HepG2 (cell line): ENCODE data around the gene COL18A1. TPM values are rescaled to one million over a fixed set of nuclear protein-coding genes. Genes with fewer than 3 reads are reported as not detected.

ENCODE experiments used
- ATAC-seq: fragments of 200-7000 bp; cut with Tn5 transposase; 3 replicates; pipeline ENCODE4 v1.9.1; 2020; ENCODE audit warnings: mild to moderate bottlenecking, moderate library complexity
- BruUV-seq: library from RNA; stranded (reverse); fragments of 400-500 nt; replicated peaks from 2 replicates; lab custom pipeline; 2021; lab: Mats Ljungman, UMichigan
- CTCF ChIA-PET: fragments of 300-600 bp; formaldehyde crosslinking; extraction: SDS; loops from one replicate; lab custom pipeline; 2021; ENCODE audit warnings: low total read pairs, inconsistent platforms, low intra/inter-chr PET ratio; lab: Yijun Ruan, JAX
- POLR2A ChIA-PET: fragments of 350-600 bp; sonication (Branson Sonifier 250); formaldehyde crosslinking; loops from one replicate; lab custom pipeline; 2020; ENCODE audit warnings: antibody characterized with exemption, inconsistent platforms; lab: Yijun Ruan, JAX
- DNase-seq: peaks from one replicate; pipeline ENCODE4 v3.0.0-alpha.2; 2015; ENCODE audit warnings: low spot score
- FAIRE-seq: peaks from 3 replicates; lab custom pipeline; 2011; peaks lifted over from hg19 to GRCh38; lab: Jason Lieb, UNC
- H2AFZ ChIP-seq: one replicate; pipeline ENCODE4 v1.6.1; 2011; ENCODE audit warnings: low read length, inconsistent platforms
- H3K27ac ChIP-seq: fragments of 300-600 bp; 3 replicates; pipeline ENCODE4 v1.8.0; 2011; ENCODE audit warnings: mixed run types, mild to moderate bottlenecking, mixed read lengths, low read length, inconsistent platforms; ENCODE audit not compliant: insufficient read depth; ENCODE audit errors: extremely low read length
- H3K27me3 ChIP-seq, 2 experiments: fragments of 200-600 bp in 1 of 2; 2 replicates in 1 of 2; 3 replicates in 1 of 2; pipeline versions ENCODE4 v1.6.0 to v1.8.0; 2011; ENCODE audit warnings: low read length in 2 of 2, mild to moderate bottlenecking in 2 of 2, moderate library complexity in 2 of 2, inconsistent platforms in 1 of 2; ENCODE audit not compliant: insufficient read depth in 2 of 2, control insufficient read depth in 1 of 2
- H3K36me3 ChIP-seq, 2 experiments: fragments of 200-600 bp in 1 of 2; replicated peaks in 1 of 2; 2 replicates in 1 of 2; 3 replicates in 1 of 2; pipeline versions ENCODE4 v1.5.1 to v1.8.0; 2011; ENCODE audit warnings: low read length in 2 of 2, inconsistent platforms in 1 of 2; ENCODE audit not compliant: insufficient read depth in 2 of 2, control insufficient read depth in 1 of 2
- H3K4me1 ChIP-seq: 2 replicates; pipeline ENCODE4 v1.5.1; 2012; ENCODE audit warnings: low read length, inconsistent platforms; ENCODE audit not compliant: insufficient read depth
- H3K4me2 ChIP-seq: 2 replicates; pipeline ENCODE4 v1.6.0; 2011; ENCODE audit warnings: low read depth, low read length, inconsistent platforms
- H3K4me3 ChIP-seq, 3 experiments: fragments of 200-600 bp in 1 of 3; sonication (generic), shearing (Covaris generic) in 1 of 3; replicated peaks in 1 of 3; 2 replicates each; pipeline ENCODE4 v1.5.1; 2011 to 2016; ENCODE audit warnings: low read length in 3 of 3, inconsistent platforms in 2 of 3, low read depth in 2 of 3, mild to moderate bottlenecking in 2 of 3, control low read depth in 1 of 3, mixed read lengths in 1 of 3; ENCODE audit not compliant: insufficient read depth in 1 of 3
- H3K79me2 ChIP-seq: one replicate; pipeline ENCODE4 v1.6.1; 2011; ENCODE audit warnings: low read length, inconsistent platforms; ENCODE audit not compliant: insufficient read depth
- H3K9ac ChIP-seq: 2 replicates; pipeline ENCODE4 v1.6.0; 2011; ENCODE audit warnings: mild to moderate bottlenecking, low read depth, low read length, inconsistent platforms; ENCODE audit not compliant: insufficient read depth
- H3K9me3 ChIP-seq: 2 replicates; pipeline ENCODE4 v1.5.1; 2012; ENCODE audit warnings: mild to moderate bottlenecking, low read length
- H4K20me1 ChIP-seq: 2 replicates; pipeline ENCODE4 v1.6.0; 2011; ENCODE audit warnings: inconsistent platforms, mild to moderate bottlenecking, low read length, moderate library complexity; ENCODE audit not compliant: insufficient read depth
- AGO2 ChIP-seq: fragments of 200-400 bp; formaldehyde crosslinking; optimal IDR thresholded peaks from 2 replicates; pipeline ENCODE3; 2017; ENCODE audit warnings: mild to moderate bottlenecking, low read depth, low read length, moderate library complexity
- CCDC6 ChIP-seq: sonication (generic); formaldehyde crosslinking; IDR thresholded peaks from 2 replicates; pipeline ENCODE4 v1.8.1; 2022; ENCODE audit warnings: mild to moderate bottlenecking, missing genetic modification reagents, moderate library complexity
- CHCHD3 ChIP-seq: sonication (generic); formaldehyde crosslinking; IDR thresholded peaks from 2 replicates; pipeline ENCODE4 v1.8.0; 2022; ENCODE audit warnings: mild to moderate bottlenecking, missing genetic modification reagents, moderate library complexity
- KAT7 ChIP-seq: IDR thresholded peaks from 2 replicates; pipeline ENCODE4 v1.6.1; 2018; ENCODE audit warnings: borderline replicate concordance, missing compliant biosample characterization
- U2AF2 ChIP-seq: fragments of 200-400 bp; formaldehyde crosslinking; IDR thresholded peaks from 2 replicates; pipeline ENCODE4 v1.6.1; 2017; ENCODE audit warnings: low read depth, mild to moderate bottlenecking, low read length
- ZBTB38 ChIP-seq: sonication (generic); formaldehyde crosslinking; IDR thresholded peaks from 2 replicates; pipeline ENCODE4 v1.5.1; 2020; ENCODE audit warnings: mild to moderate bottlenecking, missing genetic modification reagents
- ZFP90 ChIP-seq: sonication (generic); formaldehyde crosslinking; IDR thresholded peaks from 2 replicates; pipeline ENCODE4 v1.8.0; 2022; ENCODE audit warnings: missing genetic modification reagents, mild to moderate bottlenecking, inconsistent platforms, borderline replicate concordance
- ZFX ChIP-seq: sonication (generic); formaldehyde crosslinking; IDR thresholded peaks from 2 replicates; pipeline ENCODE4 v1.4.0; 2020; ENCODE audit warnings: mild to moderate bottlenecking, low read depth, missing genetic modification reagents, moderate library complexity
- ZNF883 ChIP-seq: sonication (generic); formaldehyde crosslinking; IDR thresholded peaks from 2 replicates; pipeline ENCODE4 v1.5.1; 2020; ENCODE audit warnings: mild to moderate bottlenecking, missing genetic modification reagents; ENCODE audit errors: not compliant biosample characterization
- WGBS: methylation state at CpG from one replicate; pipeline ENCODE4 v1.1.6; 2017; ENCODE audit warnings: low lambda C conversion rate; 5-methylcytosine and 5-hydroxymethylcytosine counted together
- in situ Hi-C: cut with HindIII; loops from 2 replicates; pipeline ENCODE4 v1.10.0; 2017; ENCODE audit warnings: low pct_unique_long_range_greater_than_20kb; ENCODE audit not compliant: extremely low pct_ligation_motif_present
- intact Hi-C: fragments of 100-400 bp; cut with micrococcal nuclease; formaldehyde crosslinking; loops from one replicate; pipeline ENCODE4 v1.10.0; 2022; ENCODE audit not compliant: unreplicated experiment
- polyA plus RNA-seq, 8 experiments: library from polyadenylated mRNA; depleted of rRNA in 3 of 8; stranded (reverse) in 7 of 8; unstranded in 1 of 8; fragments of >200 nt; fragmentation: Illumina TruSeq in 4 of 8; extraction: Trizol in 4 of 8; gene quantifications; 2 replicates each; pipeline versions ENCODE4 v1.2.1 to v1.2.3, GENCODE V29; 2011 to 2016; ENCODE audit warnings: low read depth in 4 of 8, missing spikeins in 1 of 8, mixed read lengths in 1 of 8; ENCODE audit not compliant: insufficient read depth in 1 of 8
- total RNA-seq, 5 experiments: library from RNA; depleted of rRNA; stranded (reverse); fragments of >200 nt; fragmentation: Illumina TruSeq; extraction: Trizol; gene quantifications; 2 replicates each; pipeline ENCODE4 v1.2.3, GENCODE V29; 2016; ENCODE audit warnings: low read depth in 1 of 5

The COL18A1 gene
- total and polyA plus RNA-seq, 2 of the 13 experiments (the other 11 are each of a cell fraction or from before 2014, with no cell fraction given): 79.0 to 102 TPM

- Histone ChIP-seq H3K79me2 (peaks cover 85% of the 10 kb centered on the region), H3K4me2 (no peak overlapping the region), H3K4me1 (peaks cover 76% of the 10 kb centered on the region), H3K27ac (peak overlapping the region; percentile 26), H3K36me3 (peaks cover 0 to 2% of the 10 kb centered on the region in 2 experiments; a peak in 3 of 5 replicates), H4K20me1 (peaks cover 35% of the 10 kb centered on the region; the same call in 1 of the 2 replicates), H3K9ac (no peak overlapping the region)
- no peak for FAIRE-seq
- in situ Hi-C loops: no loop called here
- POLR2A ChIA-PET: interaction anchor here (1.4 to 8.9 kb wide), 5 partner anchors 10 to 130 kb away, joined by 7 to 210 read pairs (median 7); no protein-coding TSS in a partner anchor
- intact Hi-C loops: no loop called here
- no peak for TF ChIP-seq U2AF2
- no peak for TF ChIP-seq ZFP90
- TF ChIP-seq ZBTB38: 0 out of 2 replicates have a peak, but pooled peaks have one; percentile 10
- 0 out of 2 replicates have a peak, but pooled peaks have one; percentile 5 for TF ChIP-seq ZFX (CRISPR knock-in tag)
- no peak for TF ChIP-seq ZNF883 (CRISPR knock-in tag)
- TF ChIP-seq AGO2: peak; percentile 36
- peak; percentile 39; the same call in 1 of the 2 replicates for TF ChIP-seq CHCHD3
- no peak for TF ChIP-seq KAT7
- no peak for TF ChIP-seq CCDC6 (CRISPR knock-in tag)
- TF ChIP-seq, all 625 proteins: peak for 4
- ATAC-seq (no peak), DNase-seq (no peak)
- H3K9me3 ChIP-seq: no peaks in the 10 kb centered on the region
- CTCF ChIA-PET: no interaction called here
- BruUV-seq: no TSS peak
- 97% methylated on average over 6 of the region's 28 CpGs for WGBS
- no peak overlapping the region for H2AFZ ChIP-seq
- H3K27me3 ChIP-seq: no peaks in the 10 kb centered on the region
- H3K4me3 ChIP-seq: no peak overlapping the region
These were observed 17.1 kb downstream of the COL18A1 start for GRCh38 chr21:45421846-45422775.
